Left forelimb (tissue), 1 donor: ENCODE results near the gene GOLGA6C.
"Not testable (repeated sequence)": the region's sequence is repeated elsewhere in the genome, so short reads cannot be mapped to it uniquely, and the experiment has no call there.

ENCODE experiments used
- DNase-seq: peaks from one replicate; pipeline ENCODE4 v3.0.0-alpha.2; 2018; ENCODE audit warnings: low spot score

The GOLGA6C gene

GRCh38 chr15:75258034-75258433 lies at the start of gene GOLGA6C:
GOLGA6C (plus strand) TSS chr15:75258334; CDS start chr15:75258599, 265 bp downstream.
- DNase-seq = not testable (repeated sequence)

- no peak for DNase-seq
These were observed 49.4 kb upstream of the GOLGA6C start for GRCh38 chr15:75208501-75209288.

- no peak for DNase-seq
These were observed 48.9 kb upstream of the GOLGA6C start for GRCh38 chr15:75209289-75209676.

GRCh38 chr15:75210811-75211230 lies 47.3 kb upstream of the GOLGA6C start:
- DNase-seq = no peak

- DNase-seq = no peak
These were observed 46.5 kb upstream of the GOLGA6C start for GRCh38 chr15:75211436-75212199.

- no peak for DNase-seq
These were observed 45.8 kb upstream of the GOLGA6C start for GRCh38 chr15:75212200-75212858.

GRCh38 chr15:75213212-75213767 lies 44.8 kb upstream of the GOLGA6C start:
- no peak for DNase-seq

- no peak for DNase-seq
These were observed 44.3 kb upstream of the GOLGA6C start for GRCh38 chr15:75213768-75214221.

GRCh38 chr15:75214293-75215096 lies 43.6 kb upstream of the GOLGA6C start:
- DNase-seq = no peak

GRCh38 chr15:75215107-75216004 lies 42.8 kb upstream of the GOLGA6C start:
- DNase-seq = no peak

- DNase-seq = no peak
These were observed 41.1 kb upstream of the GOLGA6C start for GRCh38 chr15:75217012-75217411.

GRCh38 chr15:75217574-75217973 lies 40.6 kb upstream of the GOLGA6C start:
- DNase-seq = not testable (repeated sequence)

- not testable (repeated sequence) for DNase-seq
These were observed 38.6 kb upstream of the GOLGA6C start for GRCh38 chr15:75219507-75219929.

GRCh38 chr15:75223688-75224087 lies 34.4 kb upstream of the GOLGA6C start:
- no peak for DNase-seq

GRCh38 chr15:75224281-75224680 lies 33.9 kb upstream of the GOLGA6C start:
- DNase-seq = no peak

- DNase-seq = not testable (repeated sequence)
These were observed 32.9 kb upstream of the GOLGA6C start for GRCh38 chr15:75225102-75225836.

- no peak for DNase-seq
These were observed 32.0 kb upstream of the GOLGA6C start for GRCh38 chr15:75225951-75226732.

GRCh38 chr15:75227112-75227511 lies 31.0 kb upstream of the GOLGA6C start:
- not testable (repeated sequence) for DNase-seq
